ENCODE results near the gene LRMDA. TPM values are rescaled to one million over a fixed set of nuclear protein-coding genes. Genes with fewer than 3 reads are reported as not detected.
A peak's percentile ranks its signal among the peaks of the same experiment; 100 is the strongest.

Gene LRMDA
- total RNA-seq, 1 donor from 2014 or later = 0.96 TPM

- Histone ChIP-seq H3K27me3 (no peaks in the 10 kb centered on the region), H3K36me3 (no peaks in the 10 kb centered on the region), H3K27ac (no peak overlapping the region), H3K9me3 (no peaks in the 10 kb centered on the region), H3K4me3 (no peak overlapping the region), H3K4me1 (peaks cover 3% of the 10 kb centered on the region in 2 donors)
- intact Hi-C loops (cut with DNase I) = loop anchor here (5.0 kb wide), 1 partner anchor 192 kb away; the partner anchor contains the start of gene LRMDA
- no peak for DNase-seq (ENCODE audit: low spot score in 2 of 2)
- TF ChIP-seq, protein P1, sequence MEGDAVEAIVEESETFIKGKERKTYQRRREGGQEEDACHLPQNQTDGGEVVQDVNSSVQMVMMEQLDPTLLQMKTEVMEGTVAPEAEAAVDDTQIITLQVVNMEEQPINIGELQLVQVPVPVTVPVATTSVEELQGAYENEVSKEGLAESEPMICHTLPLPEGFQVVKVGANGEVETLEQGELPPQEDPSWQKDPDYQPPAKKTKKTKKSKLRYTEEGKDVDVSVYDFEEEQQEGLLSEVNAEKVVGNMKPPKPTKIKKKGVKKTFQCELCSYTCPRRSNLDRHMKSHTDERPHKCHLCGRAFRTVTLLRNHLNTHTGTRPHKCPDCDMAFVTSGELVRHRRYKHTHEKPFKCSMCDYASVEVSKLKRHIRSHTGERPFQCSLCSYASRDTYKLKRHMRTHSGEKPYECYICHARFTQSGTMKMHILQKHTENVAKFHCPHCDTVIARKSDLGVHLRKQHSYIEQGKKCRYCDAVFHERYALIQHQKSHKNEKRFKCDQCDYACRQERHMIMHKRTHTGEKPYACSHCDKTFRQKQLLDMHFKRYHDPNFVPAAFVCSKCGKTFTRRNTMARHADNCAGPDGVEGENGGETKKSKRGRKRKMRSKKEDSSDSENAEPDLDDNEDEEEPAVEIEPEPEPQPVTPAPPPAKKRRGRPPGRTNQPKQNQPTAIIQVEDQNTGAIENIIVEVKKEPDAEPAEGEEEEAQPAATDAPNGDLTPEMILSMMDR (IDR thresholded peaks at IDR 0.05) = no peak
These were observed 193.2 kb downstream of the LRMDA start for GRCh38 chr10:75624638-75625037.

- H3K36me3 ChIP-seq = no peaks in the 10 kb centered on the region
- intact Hi-C loops (cut with DNase I) = no loop called here
- H3K4me1 ChIP-seq = no peaks in the 10 kb centered on the region
- no peak for DNase-seq (ENCODE audit: low spot score in 2 of 2)
- no peak overlapping the region for H3K27ac ChIP-seq
- no peaks in the 10 kb centered on the region for H3K27me3 ChIP-seq
- H3K9me3 ChIP-seq = no peaks in the 10 kb centered on the region
- no peak overlapping the region for H3K4me3 ChIP-seq
- TF ChIP-seq, protein P1 (IDR thresholded peaks at IDR 0.05) = no peak
These were observed 199.3 kb downstream of the LRMDA start for GRCh38 chr10:75630746-75631145.

DNA sequence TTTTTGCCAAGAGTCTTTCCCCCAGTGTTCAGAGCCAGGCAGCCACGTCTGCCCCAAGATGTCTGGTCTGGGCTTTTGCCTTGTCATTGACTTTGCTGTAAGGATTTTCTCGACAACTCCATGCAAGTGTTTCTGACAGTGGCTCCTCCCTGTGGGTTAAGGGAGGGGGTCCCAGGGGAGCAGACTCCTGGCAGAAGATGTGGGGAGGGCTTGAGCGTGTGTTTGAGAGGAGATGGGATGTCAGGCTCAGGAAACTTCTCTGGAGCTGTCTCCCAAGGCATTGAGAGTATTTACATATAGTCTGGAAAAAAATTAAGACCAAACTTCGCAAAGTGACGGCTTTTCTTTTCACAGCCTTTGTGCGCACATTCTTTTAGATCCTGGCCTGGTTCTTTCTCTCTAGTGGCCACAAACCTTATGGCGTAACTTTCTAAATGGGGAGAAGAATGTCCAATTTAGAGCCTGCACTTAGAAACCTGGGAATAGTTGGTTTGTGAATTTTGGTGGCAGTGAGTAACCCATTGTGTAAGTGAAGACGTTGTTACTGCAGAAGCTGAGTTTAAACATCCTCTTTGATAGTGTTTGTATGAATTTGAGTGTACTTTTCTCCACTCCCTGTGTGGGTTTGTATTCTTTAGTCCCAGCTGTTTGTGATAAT, 201.5 kb downstream of the LRMDA start:
- Histone ChIP-seq H3K4me3 (no peak overlapping the region), H3K36me3 (no peaks in the 10 kb centered on the region), H3K9me3 (no peaks in the 10 kb centered on the region), H3K27me3 (no peaks in the 10 kb centered on the region), H3K4me1 (no peaks in the 10 kb centered on the region), H3K27ac (peak overlapping the region; percentile 22 to 53)
- no peak for DNase-seq (ENCODE audit: low spot score in 2 of 2)
- TF ChIP-seq, protein P1 (IDR thresholded peaks at IDR 0.05) = no peak
- intact Hi-C loops (cut with DNase I) = no loop called here

DNA sequence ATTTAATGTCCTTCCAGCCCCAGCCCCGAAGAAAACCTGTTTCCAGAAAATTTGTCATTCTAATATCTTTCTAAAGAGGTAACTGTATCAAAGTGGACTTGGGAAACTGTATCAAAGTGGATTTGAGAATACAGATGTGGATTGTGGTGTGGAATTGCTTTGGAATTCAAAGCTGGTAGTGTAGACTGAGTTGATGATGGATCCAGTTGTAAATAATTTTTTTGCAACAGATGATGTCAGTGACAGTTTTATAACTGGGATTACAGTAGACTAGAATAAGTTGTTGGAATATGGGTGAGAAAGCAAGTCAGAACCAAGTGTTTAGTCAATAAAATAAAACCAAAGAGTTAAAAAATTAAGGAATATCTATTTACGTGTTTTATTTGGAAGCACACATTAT, 202.1 kb downstream of the LRMDA start:
- H3K4me1 ChIP-seq = no peaks in the 10 kb centered on the region
- no peak overlapping the region for H3K4me3 ChIP-seq
- DNase-seq (ENCODE audit: low spot score in 2 of 2) = no peak
- intact Hi-C loops (cut with DNase I) = no loop called here
- TF ChIP-seq, protein P1 (IDR thresholded peaks at IDR 0.05) = no peak
- no peaks in the 10 kb centered on the region for H3K27me3 ChIP-seq
- no peak overlapping the region for H3K27ac ChIP-seq
- no peaks in the 10 kb centered on the region for H3K9me3 ChIP-seq
- H3K36me3 ChIP-seq = no peaks in the 10 kb centered on the region

- H3K27ac ChIP-seq = no peak overlapping the region
- H3K9me3 ChIP-seq = no peaks in the 10 kb centered on the region
- DNase-seq (ENCODE audit: low spot score in 2 of 2) = no peak
- intact Hi-C loops (cut with DNase I) = no loop called here
- H3K36me3 ChIP-seq = no peaks in the 10 kb centered on the region
- H3K4me3 ChIP-seq = no peak overlapping the region
- H3K27me3 ChIP-seq = no peaks in the 10 kb centered on the region
- no peaks in the 10 kb centered on the region for H3K4me1 ChIP-seq
- TF ChIP-seq, protein P1 (IDR thresholded peaks at IDR 0.05) = no peak
These were observed 203.5 kb downstream of the LRMDA start for GRCh38 chr10:75634947-75635346.

GRCh38 chr10:75638752-75639151, 207.3 kb downstream of the LRMDA start:
- intact Hi-C loops (cut with DNase I) = no loop called here
- DNase-seq (ENCODE audit: low spot score in 2 of 2) = no peak
- no peak overlapping the region for H3K4me3 ChIP-seq
- H3K36me3 ChIP-seq = no peaks in the 10 kb centered on the region
- no peaks in the 10 kb centered on the region for H3K4me1 ChIP-seq
- TF ChIP-seq, protein P1 (IDR thresholded peaks at IDR 0.05) = no peak
- no peak overlapping the region for H3K27ac ChIP-seq
- no peaks in the 10 kb centered on the region for H3K9me3 ChIP-seq
- H3K27me3 ChIP-seq = no peaks in the 10 kb centered on the region

Measured in ascending aorta (tissue), 2 donors.